K562 (cell line): ENCODE data around the gene NACC1. TPM values are rescaled to one million over a fixed set of nuclear protein-coding genes. Genes with fewer than 3 reads are reported as not detected.

Experiments used
- ASH1L ChIP-seq: fragments of 450-650 bp; IDR thresholded peaks from 2 replicates; pipeline ENCODE4 v1.6.1; 2018; ENCODE audit warnings: borderline replicate concordance, mild to moderate bottlenecking, low read depth; ENCODE audit not compliant: partially characterized antibody
- BCL6 ChIP-seq: fragments of 250-450 bp; sonication (Bioruptor Pico); IDR thresholded peaks from 2 replicates; pipeline ENCODE4 v1.4.0; 2020
- EWSR1 ChIP-seq: fragments of 450-650 bp; IDR thresholded peaks from 2 replicates; pipeline ENCODE4 v1.6.1; 2018; ENCODE audit warnings: borderline replicate concordance, mild to moderate bottlenecking, low read depth, moderate library complexity; ENCODE audit not compliant: partially characterized antibody
- HDGF ChIP-seq: fragments of 450-650 bp; IDR thresholded peaks from 2 replicates; pipeline ENCODE4 v1.6.1; 2016
- KDM1A ChIP-seq, 2 experiments: fragments of 450-650 bp; IDR thresholded peaks; 2 replicates each; pipeline ENCODE4 v1.6.1; 2016; ENCODE audit warnings: mild to moderate bottlenecking in 2 of 2
- MEF2D ChIP-seq: conservative IDR thresholded peaks from 2 replicates; pipeline ENCODE4 v1.6.1; 2016; ENCODE audit warnings: low read depth, missing genetic modification characterization, missing compliant biosample characterization
- NUFIP1 ChIP-seq: fragments of 450-650 bp; IDR thresholded peaks from 2 replicates; pipeline ENCODE4 v1.6.1; 2018; ENCODE audit not compliant: partially characterized antibody
- PREB ChIP-seq: sonication (generic); formaldehyde crosslinking; IDR thresholded peaks from 2 replicates; pipeline ENCODE4 v1.8.1; 2023; ENCODE audit warnings: mild to moderate bottlenecking, missing genetic modification reagents
- RBM22 ChIP-seq: fragments of 200-400 bp; formaldehyde crosslinking; IDR thresholded peaks from 2 replicates; pipeline ENCODE4 v1.6.1; 2018; ENCODE audit warnings: low read length, low read depth; ENCODE audit not compliant: poor library complexity, severe bottlenecking
- RBM25 ChIP-seq: fragments of 200-400 bp; formaldehyde crosslinking; IDR thresholded peaks from 2 replicates; pipeline ENCODE4 v1.6.1; 2018; ENCODE audit warnings: low read length, low read depth, moderate library complexity; ENCODE audit not compliant: severe bottlenecking
- SMC3 ChIP-seq: conservative IDR thresholded peaks from 2 replicates; pipeline ENCODE4 v1.6.1; 2011; ENCODE audit warnings: low read depth, low read length, improper control_type of control experiment; ENCODE audit not compliant: insufficient read depth
- SNAPC5 ChIP-seq: fragments of 250-450 bp; sonication (Bioruptor Pico); IDR thresholded peaks from 2 replicates; pipeline ENCODE4 v1.8.0; 2021; ENCODE audit warnings: moderate library complexity, mild to moderate bottlenecking, inconsistent platforms
- SRSF7 ChIP-seq: fragments of 200-400 bp; formaldehyde crosslinking; optimal IDR thresholded peaks from 2 replicates; pipeline ENCODE3; 2017; ENCODE audit warnings: mild to moderate bottlenecking, low read depth, low read length
- TGIF2 ChIP-seq: sonication (generic); formaldehyde crosslinking; IDR thresholded peaks from 2 replicates; pipeline ENCODE4 v1.8.1; 2022; ENCODE audit warnings: mild to moderate bottlenecking, missing genetic modification reagents, moderate library complexity
- ZBTB33 ChIP-seq: sonication (generic); formaldehyde crosslinking; IDR thresholded peaks from 2 replicates; pipeline ENCODE4 v1.8.1; 2023; ENCODE audit warnings: mild to moderate bottlenecking, missing genetic modification reagents
- ZNF121 ChIP-seq: sonication (generic); formaldehyde crosslinking; conservative IDR thresholded peaks from 2 replicates; pipeline ENCODE4 v1.8.0; 2022; ENCODE audit warnings: missing genetic modification reagents
- ZNF212 ChIP-seq: fragments of 450-650 bp; formaldehyde crosslinking; IDR thresholded peaks from 2 replicates; pipeline ENCODE4 v1.4.0; 2020; ENCODE audit warnings: mild to moderate bottlenecking
- ZNF217 ChIP-seq: sonication (generic); formaldehyde crosslinking; IDR thresholded peaks from 2 replicates; pipeline ENCODE4 v1.8.0; 2022; ENCODE audit warnings: mild to moderate bottlenecking, missing genetic modification reagents
- ZNF239 ChIP-seq: fragments of 250-450 bp; sonication (Bioruptor Pico); IDR thresholded peaks from 2 replicates; pipeline ENCODE4 v1.4.0; 2020; ENCODE audit warnings: mild to moderate bottlenecking
- ZNF3 ChIP-seq: fragments of 250-450 bp; sonication (Bioruptor Pico); IDR thresholded peaks from 2 replicates; pipeline ENCODE4 v1.5.0; 2021; ENCODE audit warnings: mild to moderate bottlenecking, moderate library complexity
- ZNF408 ChIP-seq: fragments of 250-450 bp; sonication (Bioruptor Pico); IDR thresholded peaks from 2 replicates; pipeline ENCODE4 v1.4.0; 2020; ENCODE audit warnings: low read depth, mild to moderate bottlenecking, moderate library complexity
- ZNF644 ChIP-seq: fragments of 200-800 bp; sonication (Bioruptor generic); IDR thresholded peaks from 2 replicates; pipeline ENCODE4 v1.6.1; 2016; ENCODE audit warnings: low read depth, missing genetic modification characterization, missing compliant biosample characterization
- ZNF717 ChIP-seq: fragments of 250-450 bp; sonication (Bioruptor Pico); IDR thresholded peaks from 2 replicates; pipeline ENCODE4 v1.5.0; 2021
- ZNF740 ChIP-seq, 3 experiments: fragments of 200-800 bp in 1 of 3; sonication (Bioruptor generic) in 1 of 3; sonication (generic) in 1 of 3; formaldehyde crosslinking in 1 of 3; IDR thresholded peaks; 2 replicates each; pipeline versions ENCODE4 v1.6.1 to v1.8.0; 2016 to 2022; ENCODE audit warnings: mild to moderate bottlenecking in 2 of 3, missing compliant biosample characterization in 2 of 3, missing genetic modification characterization in 2 of 3, missing genetic modification reagents in 1 of 3
- ZNF785 ChIP-seq: fragments of 250-450 bp; sonication (Bioruptor Pico); IDR thresholded peaks from 2 replicates; pipeline ENCODE4 v1.4.0; 2020; ENCODE audit warnings: mild to moderate bottlenecking
- polyA plus RNA-seq, 8 experiments: library from polyadenylated mRNA; depleted of rRNA in 4 of 8; stranded (reverse) in 5 of 8; unstranded in 3 of 8; fragments of >200 nt; fragmentation: Nextera tagmentation in 2 of 8; fragmentation: Illumina TruSeq in 1 of 8; extraction: Ambion mirVana in 2 of 8; extraction: Trizol in 1 of 8; gene quantifications; 2 replicates each; pipeline versions ENCODE4 v1.2.1 to v1.2.3, GENCODE V29; 2011 to 2014; ENCODE audit warnings: inconsistent platforms in 1 of 8, missing spikeins in 1 of 8
- total RNA-seq, 7 experiments: library from RNA; depleted of rRNA in 6 of 7; stranded (reverse); fragments of >200 nt in 6 of 7; fragmentation: Illumina TruSeq in 2 of 7; extraction: Trizol in 2 of 7; gene quantifications; 2 replicates each; pipeline versions ENCODE4 v1.2.1 to v1.2.3, GENCODE V29; 2011 to 2021; ENCODE audit warnings: low replicate concordance in 1 of 7

NACC1 gene
- total and polyA plus RNA-seq, 9 of the 15 experiments (the other 6 are each of a cell fraction or from before 2014, with no cell fraction given) = 0.04 to 96.6 (median 25.8) TPM

- TF ChIP-seq PREB (CRISPR knock-in tag) (no peak), ZNF217 (0 out of 2 replicates have a peak, but pooled peaks have one; percentile 22), ZNF3 (CRISPR knock-in tag) (no peak), MEF2D (tag) (peak; percentile 52; the same call in 1 of the 2 replicates), SNAPC5 (CRISPR knock-in tag) (no peak), ZNF717 (CRISPR knock-in tag) (0 out of 2 replicates have a peak, but pooled peaks have one; percentile 46), KDM1A (IDR thresholded peaks at IDR 0.05) (no peak), ZNF239 (no peak), HDGF (0 out of 2 replicates have a peak, but pooled peaks have one; percentile 58), ZBTB33 (CRISPR knock-in tag) (peak; percentile 44), BCL6 (no peak), TGIF2 (CRISPR knock-in tag) (no peak), ASH1L (no peak), ZNF740 (CRISPR knock-in tag; IDR thresholded peaks at IDR 0.05) (no peak; the same call in 1 of the 2 replicates), ZNF740 (tag; IDR thresholded peaks at IDR 0.05) (no peak), ZNF408 (no peak), SMC3 (peak; percentile 25; the same call in 1 of the 2 replicates), ZNF121 (no peak; the same call in 1 of the 2 replicates), RBM25 (no peak), ZNF212 (no peak), EWSR1 (no peak), NUFIP1 (no peak), ZNF644 (tag) (no peak), RBM22 (peak; percentile 99), SRSF7 (peak; percentile 56), ZNF785 (CRISPR knock-in tag) (no peak)
Measured at GRCh38 chr19:13152974-13153568, 35.0 kb downstream of the NACC1 start (continued).
